HG02840 (cell line): ENCODE measurements around the gene AAMP.
"Not testable (repeated sequence)": the region's sequence is repeated elsewhere in the genome, so short reads cannot be mapped to it uniquely, and the experiment has no call there.

Source experiments
- ATAC-seq: cut with Tn5 transposase; IDR thresholded peaks from one replicate; pipeline ENCODE4 v1.9.1; 2021; ENCODE audit warnings: mild to moderate bottlenecking, moderate library complexity, moderate number of reproducible peaks; ENCODE audit not compliant: unreplicated experiment, low FRiP score

The AAMP gene

GRCh38 chr2:218276986-218277755, 7.2 kb upstream of the AAMP start:
- ATAC-seq = no peak

DNA sequence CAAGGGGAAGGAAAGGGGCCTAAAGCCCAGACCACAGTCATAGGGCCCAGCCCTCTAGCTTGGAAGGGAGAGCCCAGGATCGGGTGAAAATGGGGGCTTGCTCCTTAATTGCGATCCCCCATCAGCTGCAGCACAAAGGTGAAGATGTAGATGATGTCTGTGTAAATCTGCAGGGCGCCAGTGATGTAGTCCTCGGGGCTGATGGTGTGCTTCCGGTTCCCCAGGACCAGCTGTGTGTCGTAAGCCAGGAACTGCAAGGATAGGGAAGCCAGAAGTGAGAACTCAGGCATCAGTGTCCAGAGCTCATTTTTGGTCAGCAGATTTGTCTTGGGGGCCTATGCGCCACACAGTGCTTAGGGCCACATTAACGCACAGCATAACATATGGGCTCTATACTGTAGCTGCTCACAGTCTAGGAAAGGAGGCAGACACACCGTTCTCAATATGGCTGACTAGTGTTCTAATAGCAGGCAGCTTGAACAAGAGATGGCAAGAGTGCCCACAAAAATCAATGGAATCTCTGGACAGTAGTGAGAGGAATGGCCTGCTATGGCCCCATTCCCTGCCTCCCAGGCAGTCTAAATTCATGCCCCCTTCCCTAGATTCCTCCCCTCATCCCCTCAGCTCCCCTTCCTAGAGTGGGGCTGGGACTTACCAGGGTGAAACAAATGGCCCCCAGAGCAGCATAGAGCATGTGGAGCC, 5.6 kb upstream of the AAMP start:
- no peak for ATAC-seq

DNA sequence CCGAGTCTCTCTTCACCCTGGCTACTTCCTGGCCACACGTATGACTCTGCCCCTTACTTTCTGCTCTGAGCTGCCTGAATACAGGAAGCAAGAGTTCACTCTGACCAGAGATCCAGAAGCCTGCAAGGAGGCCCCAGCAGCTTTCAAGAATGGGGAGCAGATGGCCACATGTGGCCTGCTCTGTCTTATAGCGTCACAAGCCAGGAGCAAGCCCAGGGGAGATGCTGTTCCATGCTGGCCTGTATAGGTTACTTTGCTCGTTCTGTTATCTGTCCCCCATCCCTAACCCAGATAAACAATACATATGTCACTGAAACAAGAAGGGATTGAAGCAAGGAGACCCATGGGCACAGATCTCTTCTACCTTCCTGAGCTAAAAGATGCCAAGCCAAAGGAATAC, 4.6 kb upstream of the AAMP start:
- no peak for ATAC-seq

DNA sequence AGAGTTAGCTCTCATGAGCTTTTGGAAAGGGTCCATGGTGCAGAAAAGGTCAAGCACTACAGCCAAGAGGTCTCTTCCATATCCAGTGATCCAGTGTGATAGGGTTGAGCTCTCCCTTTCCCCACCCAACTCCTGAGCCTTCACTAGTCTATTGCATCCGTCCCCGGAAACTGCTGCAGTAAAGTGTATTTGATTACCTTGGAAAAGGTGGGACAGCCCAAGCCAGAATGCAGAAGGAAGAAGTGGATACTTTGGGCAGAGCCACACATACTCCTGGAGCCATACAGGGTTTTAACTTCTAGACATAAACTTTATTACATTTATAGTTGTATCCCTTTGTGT, 3.9 kb upstream of the AAMP start:
- ATAC-seq = no peak

DNA sequence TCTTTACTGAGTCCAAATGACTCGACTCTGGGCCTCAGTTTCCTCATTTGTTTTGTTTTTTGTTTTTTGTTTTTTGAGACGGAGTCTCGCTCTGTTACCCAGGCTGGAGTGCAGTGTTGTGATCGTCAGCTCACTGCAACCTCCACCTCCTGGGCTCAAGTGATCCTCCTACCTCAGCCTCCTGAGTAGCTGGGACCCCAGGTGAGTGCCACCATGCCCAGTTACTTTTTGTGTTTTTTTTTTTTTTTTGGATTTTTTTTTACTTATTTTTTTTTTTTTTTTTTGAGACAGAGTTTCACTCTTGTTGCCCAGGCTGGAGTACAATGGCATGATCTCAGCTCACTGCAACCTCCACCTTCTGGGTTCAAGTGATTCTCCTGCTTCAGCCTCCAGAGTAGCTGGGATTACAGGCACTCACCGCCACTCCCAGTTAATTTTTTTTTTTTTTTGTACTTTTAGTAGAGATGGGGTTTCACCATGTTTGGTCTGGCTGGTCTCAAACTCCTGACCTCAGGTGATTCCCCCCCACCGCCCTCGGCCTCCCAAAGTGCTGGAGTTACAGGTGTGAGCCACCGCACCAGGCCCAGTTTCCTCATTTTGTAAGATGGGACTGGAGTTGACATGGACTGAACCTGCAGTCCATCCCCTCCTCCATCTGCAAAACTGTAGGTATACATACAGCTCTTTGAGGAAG, 3.4 kb upstream of the AAMP start:
- not testable (repeated sequence) for ATAC-seq

GRCh38 chr2:218272531-218273212, 2.7 kb upstream of the AAMP start:
- no peak for ATAC-seq

GRCh38 chr2:218271865-218272530, 2.1 kb upstream of the AAMP start:
- ATAC-seq = no peak

DNA sequence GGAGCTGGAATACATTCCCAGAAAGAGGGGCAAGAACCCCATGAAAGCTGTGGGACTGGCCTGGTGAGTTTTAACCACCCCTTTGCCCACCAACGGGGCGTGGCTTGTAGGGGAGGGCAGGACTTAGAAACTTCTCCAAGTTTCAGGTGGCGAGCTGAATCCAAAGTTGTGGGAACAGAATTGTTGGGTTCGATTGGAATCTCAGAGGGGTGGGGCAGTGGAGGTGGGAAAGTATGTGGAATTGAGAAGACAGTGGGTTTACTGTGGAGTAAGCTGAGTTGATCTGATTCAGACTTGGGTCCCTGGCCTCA, 1.5 kb upstream of the AAMP start:
- no peak for ATAC-seq

DNA sequence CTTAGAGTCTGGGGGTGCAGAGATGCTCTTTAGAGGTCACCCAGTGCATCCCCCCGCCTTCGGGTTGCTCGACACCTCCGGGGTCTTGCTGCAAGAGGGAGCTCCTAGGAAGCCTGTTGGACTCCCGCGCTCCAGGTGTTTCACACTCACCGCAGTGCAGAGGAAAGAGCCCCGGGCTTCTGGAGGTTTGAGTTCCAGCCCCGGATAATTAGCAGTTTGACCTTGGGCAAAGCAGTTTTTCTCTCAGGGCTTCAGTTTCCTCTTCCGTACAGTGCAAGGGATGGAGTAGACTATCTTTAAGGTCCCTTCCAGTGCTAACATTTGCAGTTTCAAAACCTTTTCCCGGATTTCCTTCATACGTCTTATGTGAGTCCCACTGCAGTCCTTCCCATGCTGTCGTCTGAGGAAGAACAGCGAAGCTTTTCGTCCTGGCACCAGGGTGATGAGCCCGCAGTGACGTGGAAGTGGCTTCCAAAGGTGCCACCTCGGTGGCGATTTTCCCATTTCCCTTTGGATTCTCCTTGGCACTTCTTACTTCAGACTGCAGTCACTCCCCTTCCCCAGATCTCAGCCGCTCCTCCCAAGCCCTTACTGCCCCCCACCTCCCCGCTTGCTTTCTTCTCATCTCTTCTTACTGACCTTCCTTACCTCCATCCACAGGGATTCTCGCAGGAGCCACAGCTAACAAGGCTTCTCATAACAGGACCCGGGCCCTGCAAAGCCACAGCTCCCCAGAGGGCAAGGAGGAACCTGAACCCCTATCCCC, 967 bp upstream of the AAMP start:
- ATAC-seq = no peak

- no peak for ATAC-seq
These were observed 2.7 kb downstream of the AAMP start for GRCh38 chr2:218267259-218267658.

DNA sequence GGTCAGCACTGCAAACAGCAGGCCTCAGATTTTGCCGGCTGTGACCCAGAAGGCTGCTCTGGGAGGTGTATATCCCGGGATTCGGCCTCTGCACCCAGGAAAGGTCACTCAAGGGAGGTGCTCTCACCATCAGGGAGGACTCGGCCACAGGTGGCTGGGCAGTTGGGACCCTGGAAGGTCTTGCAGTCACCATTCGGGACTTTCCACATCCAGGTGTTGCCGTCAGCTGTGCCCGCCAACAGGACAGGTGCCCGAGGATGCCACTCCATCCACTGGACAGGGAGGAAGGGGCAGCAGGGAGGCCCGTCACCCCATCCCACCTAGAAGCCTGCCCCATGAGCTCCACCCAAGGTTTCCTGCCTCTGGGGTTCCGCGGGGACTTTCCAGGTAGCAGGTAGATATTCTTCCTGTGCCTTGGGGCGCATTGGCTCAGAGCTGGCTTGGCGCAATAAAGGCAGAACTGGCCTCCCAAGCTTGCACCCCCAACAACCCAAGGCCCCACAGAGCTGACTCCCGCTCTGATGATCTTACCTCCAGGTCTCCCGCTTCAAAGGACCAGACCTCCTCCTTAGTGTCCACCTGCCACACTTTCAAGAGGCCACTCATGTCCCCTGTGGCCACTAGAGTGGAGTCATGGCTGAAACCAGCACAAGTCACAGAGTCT, 3.5 kb downstream of the AAMP start:
- ATAC-seq = no peak

- no peak for ATAC-seq
These were observed 4.3 kb downstream of the AAMP start for GRCh38 chr2:218265626-218266025.

- no peak for ATAC-seq
These were observed 5.0 kb downstream of the AAMP start for GRCh38 chr2:218264773-218265561.

DNA sequence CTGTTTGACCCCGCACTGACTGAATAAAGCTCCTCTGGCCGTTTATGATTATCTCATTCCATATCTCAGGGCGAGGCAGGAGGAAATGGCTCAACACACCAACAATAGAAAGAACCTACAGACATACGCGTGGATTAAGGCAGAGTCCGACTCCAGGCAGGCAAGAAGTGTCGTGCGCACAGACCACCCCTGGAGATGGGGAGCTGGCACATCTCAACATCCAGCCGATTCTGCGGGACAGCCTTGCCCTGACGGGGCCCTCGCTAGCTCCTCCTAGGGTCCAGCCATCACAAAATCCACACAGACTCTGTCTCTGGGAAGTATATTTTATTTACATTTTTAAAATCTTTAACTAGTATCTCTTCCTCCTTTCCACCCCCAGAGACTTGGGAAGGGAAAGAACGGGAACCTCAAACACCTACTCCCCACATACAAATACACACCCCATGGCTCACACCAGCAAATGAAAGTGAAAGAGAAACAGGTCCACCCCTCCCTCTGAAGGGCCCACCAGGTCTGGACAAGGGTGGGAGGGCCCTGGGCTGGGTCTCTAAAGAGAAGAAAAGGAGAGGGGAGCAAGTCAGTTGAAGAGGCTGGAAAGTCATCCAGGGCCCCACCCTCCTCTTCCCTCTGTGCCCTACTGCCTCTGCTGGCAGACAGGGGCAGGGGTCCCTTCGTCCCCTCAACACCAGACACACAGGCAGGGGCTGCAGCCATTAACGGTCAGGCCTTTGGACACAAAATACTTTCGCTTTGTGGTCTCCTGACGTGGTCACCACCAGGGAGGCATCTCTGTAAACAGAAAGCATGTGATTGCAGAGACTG, 5.9 kb downstream of the AAMP start:
- ATAC-seq = no peak

DNA sequence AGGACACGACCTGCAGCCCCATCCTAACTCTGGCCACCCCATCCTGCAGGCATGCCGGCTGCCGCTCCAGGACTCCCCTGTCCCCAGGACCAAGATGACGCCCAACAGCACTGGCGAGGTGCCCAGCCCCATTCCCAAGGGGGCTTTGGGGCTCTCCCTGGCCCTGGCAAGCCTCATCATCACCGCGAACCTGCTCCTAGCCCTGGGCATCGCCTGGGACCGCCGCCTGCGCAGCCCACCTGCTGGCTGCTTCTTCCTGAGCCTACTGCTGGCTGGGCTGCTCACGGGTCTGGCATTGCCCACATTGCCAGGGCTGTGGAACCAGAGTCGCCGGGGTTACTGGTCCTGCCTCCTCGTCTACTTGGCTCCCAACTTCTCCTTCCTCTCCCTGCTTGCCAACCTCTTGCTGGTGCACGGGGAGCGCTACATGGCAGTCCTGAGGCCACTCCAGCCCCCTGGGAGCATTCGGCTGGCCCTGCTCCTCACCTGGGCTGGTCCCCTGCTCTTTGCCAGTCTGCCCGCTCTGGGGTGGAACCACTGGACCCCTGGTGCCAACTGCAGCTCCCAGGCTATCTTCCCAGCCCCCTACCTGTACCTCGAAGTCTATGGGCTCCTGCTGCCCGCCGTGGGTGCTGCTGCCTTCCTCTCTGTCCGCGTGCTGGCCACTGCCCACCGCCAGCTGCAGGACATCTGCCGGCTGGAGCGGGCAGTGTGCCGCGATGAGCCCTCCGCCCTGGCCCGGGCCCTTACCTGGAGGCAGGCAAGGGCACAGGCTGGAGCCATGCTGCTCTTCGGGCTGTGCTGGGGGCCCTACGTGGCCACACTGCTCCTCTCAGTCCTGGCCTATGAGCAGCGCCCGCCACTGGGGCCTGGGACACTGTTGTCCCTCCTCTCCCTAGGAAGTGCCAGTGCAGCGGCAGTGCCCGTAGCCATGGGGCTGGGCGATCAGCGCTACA, 7.0 kb downstream of the AAMP start:
- ATAC-seq = no peak

DNA sequence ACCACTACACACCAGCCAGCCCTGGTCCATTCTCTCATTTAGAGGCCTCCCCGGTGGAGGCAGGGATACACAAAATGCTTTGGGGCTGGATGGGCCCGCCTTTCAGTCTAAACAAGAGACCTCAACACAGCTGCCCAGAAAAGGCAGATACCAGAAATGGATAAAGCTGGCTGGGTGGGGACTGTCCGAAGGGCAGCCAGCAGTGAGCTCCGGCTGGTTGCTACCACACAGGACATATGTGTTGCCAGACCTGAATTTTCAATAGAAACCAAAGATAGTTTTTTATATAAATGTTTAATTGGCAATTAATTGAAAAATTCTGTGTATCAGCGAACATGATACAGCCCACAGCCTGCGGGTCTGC, 7.7 kb downstream of the AAMP start:
- no peak for ATAC-seq
